HCT116 (cell line): ENCODE results near the gene EP400.

Experiments
- EZH2 ChIP-seq: fragments of 200-600 bp; sonication (generic); IDR thresholded peaks from 2 replicates; pipeline ENCODE4 v1.6.1; 2017; ENCODE audit warnings: antibody characterized with exemption, mixed run types
- EZH2phosphoT487 ChIP-seq: fragments of 200-600 bp; IDR thresholded peaks from 2 replicates; pipeline ENCODE4 v1.6.1; 2018; ENCODE audit warnings: antibody characterized with exemption, borderline replicate concordance
- JUND ChIP-seq: IDR thresholded peaks from 2 replicates; pipeline ENCODE4 v1.6.1; 2012
- MAX ChIP-seq: IDR thresholded peaks from 2 replicates; pipeline ENCODE4 v1.6.1; 2012
- POLR2A ChIP-seq: IDR thresholded peaks from 2 replicates; pipeline ENCODE4 v1.7.0; 2011; ENCODE audit warnings: borderline replicate concordance; ENCODE audit not compliant: insufficient read depth, insufficient read length; ENCODE audit errors: extremely low read depth
- SIN3A ChIP-seq: IDR thresholded peaks from 2 replicates; pipeline ENCODE4 v1.6.1; 2012; ENCODE audit warnings: low read depth
- SP1 ChIP-seq: IDR thresholded peaks from 2 replicates; pipeline ENCODE4 v1.6.1; 2012; ENCODE audit warnings: low read depth
- TCF7L2 ChIP-seq: IDR thresholded peaks from 2 replicates; pipeline ENCODE4 v1.7.0; 2011; ENCODE audit warnings: borderline replicate concordance, inconsistent platforms; ENCODE audit not compliant: insufficient read depth, insufficient read length; ENCODE audit errors: extremely low read depth
- YY1 ChIP-seq: IDR thresholded peaks from 2 replicates; pipeline ENCODE4 v1.6.1; 2011; ENCODE audit warnings: low read length, low read depth, moderate library complexity, mild to moderate bottlenecking; ENCODE audit not compliant: insufficient replicate concordance; ENCODE audit errors: extremely low read depth
- ZBTB33 ChIP-seq: IDR thresholded peaks from 2 replicates; pipeline ENCODE4 v1.6.1; 2011; ENCODE audit warnings: mild to moderate bottlenecking, low read length, moderate library complexity; ENCODE audit not compliant: insufficient replicate concordance; ENCODE audit errors: extremely low read depth
- TF ChIP-seq, protein P1 (sequence below), 3 experiments: fragments of 200-600 bp in 1 of 3; sonication (generic) in 1 of 3; IDR thresholded peaks in 2 of 3; conservative IDR thresholded peaks in 1 of 3; 2 replicates each; pipeline ENCODE4 v1.5.1; 2012 to 2017; ENCODE audit warnings: low read depth in 2 of 3, low read length in 2 of 3, antibody characterized with exemption in 1 of 3, borderline replicate concordance in 1 of 3, control low read depth in 1 of 3, mild to moderate bottlenecking in 1 of 3, mixed read lengths in 1 of 3, mixed run types in 1 of 3, moderate library complexity in 1 of 3; ENCODE audit not compliant: insufficient read depth in 1 of 3

- TF ChIP-seq ZBTB33 (no peak), SP1 (no peak), MAX (no peak), POLR2A (no peak), JUND (no peak), TCF7L2 (no peak), EZH2 (no peak), SIN3A (no peak), YY1 (no peak), EZH2phosphoT487 (no peak)
- TF ChIP-seq, protein P1, sequence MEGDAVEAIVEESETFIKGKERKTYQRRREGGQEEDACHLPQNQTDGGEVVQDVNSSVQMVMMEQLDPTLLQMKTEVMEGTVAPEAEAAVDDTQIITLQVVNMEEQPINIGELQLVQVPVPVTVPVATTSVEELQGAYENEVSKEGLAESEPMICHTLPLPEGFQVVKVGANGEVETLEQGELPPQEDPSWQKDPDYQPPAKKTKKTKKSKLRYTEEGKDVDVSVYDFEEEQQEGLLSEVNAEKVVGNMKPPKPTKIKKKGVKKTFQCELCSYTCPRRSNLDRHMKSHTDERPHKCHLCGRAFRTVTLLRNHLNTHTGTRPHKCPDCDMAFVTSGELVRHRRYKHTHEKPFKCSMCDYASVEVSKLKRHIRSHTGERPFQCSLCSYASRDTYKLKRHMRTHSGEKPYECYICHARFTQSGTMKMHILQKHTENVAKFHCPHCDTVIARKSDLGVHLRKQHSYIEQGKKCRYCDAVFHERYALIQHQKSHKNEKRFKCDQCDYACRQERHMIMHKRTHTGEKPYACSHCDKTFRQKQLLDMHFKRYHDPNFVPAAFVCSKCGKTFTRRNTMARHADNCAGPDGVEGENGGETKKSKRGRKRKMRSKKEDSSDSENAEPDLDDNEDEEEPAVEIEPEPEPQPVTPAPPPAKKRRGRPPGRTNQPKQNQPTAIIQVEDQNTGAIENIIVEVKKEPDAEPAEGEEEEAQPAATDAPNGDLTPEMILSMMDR (IDR thresholded peaks at IDR 0.05 in 2 of 3, conservative IDR thresholded peaks at IDR 0.05 in 1 of 3; ENCODE audit: borderline replicate concordance in 1 of 3, insufficient read depth in 1 of 3, low read depth in 2 of 3, low read length in 2 of 3) = no peak
Observed at GRCh38 chr12:132020292-132020691, 70.5 kb downstream of the EP400 start.
